B cell (primary cell): ENCODE data around the gene LHX5.

Experiments
- EZH2 ChIP-seq: IDR thresholded peaks from 2 replicates; pipeline ENCODE4 v1.6.1; 2012; ENCODE audit warnings: borderline replicate concordance, low read depth, mild to moderate bottlenecking, moderate library complexity, low read length; ENCODE audit not compliant: insufficient read depth, poor library complexity, severe bottlenecking
- TF ChIP-seq, protein P1 (sequence below): fragments of 200-600 bp; IDR thresholded peaks from one replicate; pipeline ENCODE4 v1.8.0; 2022; ENCODE audit warnings: antibody characterized with exemption, mild to moderate bottlenecking

DNA sequence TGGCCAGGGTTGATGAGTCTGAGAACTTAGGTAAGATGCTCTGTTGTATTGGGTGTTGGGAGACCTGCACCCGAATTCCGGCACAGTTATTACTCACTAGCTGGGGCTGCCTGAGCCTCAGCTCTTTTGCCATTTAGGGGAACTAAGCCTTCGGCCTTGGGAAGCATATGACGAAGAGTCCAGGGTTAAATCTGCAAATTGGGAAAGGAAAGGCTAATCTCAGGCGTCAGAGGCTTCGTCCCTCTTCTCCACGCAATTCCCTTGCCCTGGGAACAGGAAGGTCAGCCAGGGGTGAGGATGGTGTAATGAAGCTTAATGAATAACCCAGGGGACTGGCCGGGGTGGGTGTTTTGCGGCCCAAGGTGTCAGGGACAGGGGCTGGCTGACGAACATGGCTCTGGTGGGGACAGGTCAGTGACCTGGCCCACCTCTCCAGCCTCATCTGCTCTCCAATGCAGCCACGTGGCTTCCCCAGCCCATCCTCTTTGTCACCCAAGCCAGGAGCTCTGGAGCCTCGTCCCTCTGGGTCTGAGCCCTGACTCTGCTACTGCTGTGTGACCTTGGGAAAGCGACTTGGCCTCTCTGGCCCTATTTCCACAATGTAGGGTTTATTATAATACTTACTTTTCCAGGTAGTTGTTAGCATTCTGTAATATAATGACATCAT is 53.3 kb downstream of the LHX5 start:
- TF ChIP-seq, protein P1, sequence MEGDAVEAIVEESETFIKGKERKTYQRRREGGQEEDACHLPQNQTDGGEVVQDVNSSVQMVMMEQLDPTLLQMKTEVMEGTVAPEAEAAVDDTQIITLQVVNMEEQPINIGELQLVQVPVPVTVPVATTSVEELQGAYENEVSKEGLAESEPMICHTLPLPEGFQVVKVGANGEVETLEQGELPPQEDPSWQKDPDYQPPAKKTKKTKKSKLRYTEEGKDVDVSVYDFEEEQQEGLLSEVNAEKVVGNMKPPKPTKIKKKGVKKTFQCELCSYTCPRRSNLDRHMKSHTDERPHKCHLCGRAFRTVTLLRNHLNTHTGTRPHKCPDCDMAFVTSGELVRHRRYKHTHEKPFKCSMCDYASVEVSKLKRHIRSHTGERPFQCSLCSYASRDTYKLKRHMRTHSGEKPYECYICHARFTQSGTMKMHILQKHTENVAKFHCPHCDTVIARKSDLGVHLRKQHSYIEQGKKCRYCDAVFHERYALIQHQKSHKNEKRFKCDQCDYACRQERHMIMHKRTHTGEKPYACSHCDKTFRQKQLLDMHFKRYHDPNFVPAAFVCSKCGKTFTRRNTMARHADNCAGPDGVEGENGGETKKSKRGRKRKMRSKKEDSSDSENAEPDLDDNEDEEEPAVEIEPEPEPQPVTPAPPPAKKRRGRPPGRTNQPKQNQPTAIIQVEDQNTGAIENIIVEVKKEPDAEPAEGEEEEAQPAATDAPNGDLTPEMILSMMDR, result no peak
- TF ChIP-seq EZH2, result no peak
